Effector CD4-positive, alpha-beta T cell (primary cell): Measurements from ENCODE around the gene GPR176.

ENCODE experiments used
- DNase-seq: peaks from one replicate; pipeline ENCODE4 v3.0.0-alpha.2; 2020

The GPR176 gene

DNA sequence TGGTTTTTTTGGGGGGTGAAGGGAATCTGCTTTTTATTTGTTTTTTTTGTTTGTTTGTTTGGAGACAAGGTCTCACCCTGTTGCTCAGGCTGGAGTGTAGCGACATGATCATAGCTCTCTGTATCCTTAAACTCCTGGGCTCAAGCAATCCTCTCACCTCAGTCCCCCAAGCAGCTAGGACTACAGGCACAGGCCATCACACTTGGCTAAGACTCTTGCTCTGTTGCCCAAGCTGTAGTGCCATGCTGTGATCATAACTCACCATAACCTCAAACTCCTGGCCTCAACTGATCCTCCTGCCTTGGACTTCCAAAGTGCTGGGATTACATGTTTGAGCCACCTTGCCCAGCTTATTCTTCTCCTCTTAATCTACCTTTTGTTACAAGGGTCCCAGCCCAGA, 31.8 kb downstream of the GPR176 start:
- DNase-seq, result no peak

DNA sequence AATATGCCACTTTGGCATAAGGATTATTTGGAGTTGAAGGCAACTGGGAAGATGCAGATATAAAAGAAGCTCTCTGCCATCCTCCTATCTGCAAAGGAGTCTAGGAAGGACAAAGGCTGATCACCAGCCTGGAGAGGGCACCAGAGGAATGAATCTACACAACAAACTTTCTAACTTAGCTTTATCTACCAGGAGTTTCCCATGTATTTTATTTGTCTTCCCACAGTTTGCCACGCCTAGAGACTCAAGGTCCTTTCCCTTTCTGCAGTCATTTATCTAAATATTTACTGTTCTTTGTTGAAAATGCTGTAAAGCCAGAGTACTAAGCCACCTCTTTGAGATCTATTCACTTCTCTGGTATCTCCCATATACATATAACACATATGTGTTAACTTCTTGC, 32.2 kb downstream of the GPR176 start:
- no peak for DNase-seq

DNA sequence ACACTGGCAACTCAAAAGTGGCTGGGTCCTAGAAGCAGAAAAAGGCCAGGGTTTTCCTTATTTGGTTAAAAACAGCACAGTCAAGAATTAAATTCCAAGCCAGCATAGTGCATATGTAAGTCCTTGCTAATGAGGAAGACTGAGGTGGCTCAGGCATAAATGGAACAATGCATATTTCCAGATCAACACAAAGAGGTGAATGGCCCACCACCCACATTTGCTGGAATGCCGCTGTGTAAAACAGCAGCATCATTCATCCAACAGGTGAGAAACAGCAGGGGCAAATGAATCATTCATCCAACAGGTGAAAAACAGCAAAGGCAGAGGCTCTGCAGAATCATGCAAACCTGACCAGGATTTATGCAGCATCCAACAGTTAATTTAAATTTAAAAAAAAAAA, 32.9 kb downstream of the GPR176 start:
- no peak for DNase-seq

DNA sequence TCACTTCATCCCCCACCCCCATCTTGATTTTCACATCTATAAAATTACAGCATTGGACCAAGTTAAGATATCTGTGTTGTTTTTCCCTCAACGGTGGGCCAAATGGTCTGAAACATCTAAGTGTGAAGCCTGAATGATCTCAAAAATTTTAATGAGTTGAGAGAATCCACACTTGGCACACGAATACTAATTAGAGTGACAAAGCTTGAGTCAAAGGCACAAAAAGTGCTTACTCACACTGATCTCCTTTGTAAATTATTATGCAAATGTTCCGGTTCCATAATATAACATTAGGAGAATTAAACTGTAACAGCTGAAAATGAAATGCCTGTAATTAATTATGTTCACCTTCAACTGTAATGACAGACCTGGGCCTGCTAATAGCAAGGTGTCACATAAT, 33.6 kb downstream of the GPR176 start:
- no peak for DNase-seq

DNA sequence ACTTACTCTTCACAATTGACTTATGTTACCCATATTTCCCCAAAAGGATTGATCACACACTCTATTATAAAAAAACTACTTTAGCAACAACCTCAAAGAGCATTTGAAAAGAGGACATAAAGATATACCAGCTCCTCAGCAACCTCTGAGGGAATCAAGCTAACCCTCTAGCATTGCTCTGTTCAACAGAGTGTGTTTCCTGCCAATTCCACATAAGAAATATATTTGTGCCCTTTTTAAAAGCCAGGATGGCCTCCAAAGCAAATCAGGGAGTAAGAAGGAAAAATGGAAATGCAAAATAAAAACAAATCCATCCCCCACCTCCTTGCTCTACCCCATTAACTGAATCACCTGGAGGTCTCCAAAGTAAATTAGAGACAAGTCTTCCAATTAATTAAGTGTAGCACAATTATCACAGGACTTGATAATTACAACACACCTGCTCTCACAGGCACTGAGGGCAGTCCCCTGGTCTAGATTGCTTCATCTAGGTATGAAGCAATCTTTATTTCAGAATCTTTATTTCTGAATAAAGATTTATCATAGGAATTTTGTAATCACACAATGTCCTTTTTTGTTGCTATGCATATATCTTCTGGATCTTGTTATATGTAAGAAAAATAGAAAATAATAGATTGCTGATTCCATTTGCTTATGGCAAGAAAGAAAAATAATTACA, 34.8 kb downstream of the GPR176 start:
- DNase-seq, result no peak

DNA sequence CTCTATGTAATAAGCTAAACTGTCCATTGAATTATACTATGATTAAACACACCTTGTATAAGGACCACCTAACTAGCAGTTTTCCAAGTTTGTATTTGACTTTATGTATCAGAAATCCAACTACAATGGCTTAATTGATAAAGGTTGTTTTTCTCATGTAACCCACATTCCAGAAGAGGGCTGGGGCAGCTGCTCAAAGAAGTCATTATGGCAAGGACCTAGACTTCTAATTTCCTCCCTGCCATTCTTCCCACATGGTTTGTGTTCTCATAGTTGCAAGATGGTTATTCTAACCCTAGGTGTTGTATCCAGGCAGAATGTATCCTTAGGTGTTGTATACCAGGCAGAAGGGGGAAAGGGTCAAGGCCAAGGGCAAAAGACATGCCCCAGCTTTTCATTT, 35.7 kb downstream of the GPR176 start:
- DNase-seq, result no peak

DNA sequence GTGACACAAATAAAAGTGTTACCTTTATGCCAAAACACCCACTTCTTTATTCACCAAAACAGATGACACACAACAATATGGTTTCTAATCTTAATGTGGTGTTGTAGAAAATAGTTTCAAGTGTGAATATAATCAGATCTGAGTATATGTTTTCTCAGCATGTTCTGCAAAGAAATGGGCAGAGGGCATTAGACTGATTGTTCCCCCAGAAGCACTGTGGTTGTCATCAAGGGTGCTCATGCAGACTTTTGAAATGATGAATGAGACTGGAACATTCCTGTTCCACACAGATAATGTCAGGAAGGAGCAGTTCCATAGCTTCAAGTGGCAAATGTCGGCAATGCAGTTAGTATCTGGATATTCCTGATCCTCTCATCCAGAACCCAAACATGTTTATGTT, 37.5 kb downstream of the GPR176 start:
- no peak for DNase-seq

DNA sequence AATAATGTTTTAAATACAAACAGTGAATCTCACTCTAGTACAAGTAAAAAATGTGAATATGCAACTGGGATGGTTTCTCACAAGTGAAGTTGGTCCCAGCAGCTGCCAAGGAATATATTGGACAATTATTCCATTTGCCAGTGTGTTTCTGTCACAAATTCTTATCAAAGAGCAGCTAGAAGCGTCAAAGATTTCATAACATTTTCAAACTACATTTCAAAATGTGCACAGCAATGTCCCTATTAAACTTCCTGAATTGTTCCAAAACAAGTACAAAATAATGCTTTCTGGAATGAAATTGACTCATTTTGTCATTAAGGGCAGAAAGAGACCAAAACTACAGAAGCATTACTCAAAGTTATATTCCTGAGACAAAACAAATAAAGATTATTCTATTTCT, 38.3 kb downstream of the GPR176 start:
- DNase-seq, result no peak

DNA sequence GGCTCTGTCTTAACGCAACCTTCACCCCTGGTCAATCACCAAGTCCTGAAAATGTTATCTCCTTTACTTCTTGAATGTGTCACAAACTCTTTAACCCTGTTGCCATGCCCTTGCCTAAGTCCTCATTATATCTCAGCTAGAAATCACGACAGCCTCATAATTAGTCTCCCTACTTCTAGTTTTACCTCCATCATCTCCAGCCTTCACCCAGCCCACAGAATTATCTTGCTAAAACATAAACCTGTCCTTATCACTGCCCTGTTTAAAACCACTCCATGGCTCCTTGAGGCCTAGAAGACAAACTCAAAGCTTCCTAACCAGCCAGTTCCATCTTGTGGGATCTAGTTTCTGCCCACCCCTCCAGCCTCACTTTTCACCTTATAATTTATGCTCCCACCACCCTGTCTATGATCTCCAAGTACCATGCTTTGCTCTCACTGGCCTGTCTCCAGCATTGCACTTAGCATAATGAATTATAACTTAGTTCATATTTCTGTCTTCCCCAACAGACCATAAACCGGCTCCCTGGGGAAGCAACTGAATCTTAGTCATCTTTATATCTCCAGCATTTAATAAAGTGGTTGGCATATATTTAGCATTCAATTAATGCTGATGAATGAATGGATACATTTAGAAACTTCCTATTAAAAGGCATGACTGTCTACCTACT, 39.2 kb downstream of the GPR176 start:
- no peak for DNase-seq

DNA sequence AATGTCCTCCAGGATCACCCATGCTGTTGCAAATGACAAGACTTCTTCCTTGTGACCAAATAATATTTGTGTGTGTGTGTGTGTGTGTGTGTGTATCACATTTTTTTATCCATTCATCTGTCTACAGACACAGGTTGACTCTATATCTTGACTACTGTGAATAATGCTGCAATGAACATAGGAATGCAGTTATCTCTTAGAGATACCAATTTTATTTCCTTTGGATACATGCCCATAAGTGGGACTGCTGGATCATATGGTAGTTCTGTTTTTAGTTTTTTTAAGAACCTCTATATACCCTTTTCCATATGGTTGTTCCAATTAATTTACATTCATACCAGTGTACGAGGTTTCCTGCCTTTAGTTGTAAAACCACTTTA, 41.7 kb downstream of the GPR176 start:
- DNase-seq, result no peak

DNA sequence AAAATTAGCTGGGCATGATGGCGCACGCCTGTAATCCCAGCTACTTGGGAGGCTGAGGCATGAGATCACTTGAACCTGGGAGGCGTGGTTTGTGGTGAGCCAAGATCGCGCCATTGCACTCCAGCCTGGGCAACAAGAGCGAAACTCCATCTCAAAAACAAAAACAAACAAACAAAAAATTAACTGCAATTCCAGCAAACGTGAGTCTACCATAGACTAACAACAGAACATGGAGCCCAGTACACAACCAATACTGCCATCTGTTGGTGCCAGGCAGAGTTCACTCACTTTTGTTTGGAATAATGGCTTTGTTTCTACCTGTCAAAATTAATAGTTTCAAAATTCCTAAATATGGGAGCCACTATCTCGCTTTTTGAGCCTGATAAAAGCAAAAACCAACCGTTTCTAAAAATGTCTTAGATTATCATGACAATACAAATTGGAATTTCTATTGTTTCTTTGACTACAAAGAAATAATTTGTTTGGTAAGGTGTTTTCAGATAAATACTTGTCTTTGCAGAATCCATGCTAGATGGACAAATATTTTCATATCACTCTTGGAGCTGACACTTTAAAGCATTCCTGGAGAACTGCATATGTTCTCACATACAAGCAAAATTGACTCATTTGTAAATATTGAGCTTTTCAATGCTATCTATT, 45.0 kb downstream of the GPR176 start:
- no peak for DNase-seq

DNA sequence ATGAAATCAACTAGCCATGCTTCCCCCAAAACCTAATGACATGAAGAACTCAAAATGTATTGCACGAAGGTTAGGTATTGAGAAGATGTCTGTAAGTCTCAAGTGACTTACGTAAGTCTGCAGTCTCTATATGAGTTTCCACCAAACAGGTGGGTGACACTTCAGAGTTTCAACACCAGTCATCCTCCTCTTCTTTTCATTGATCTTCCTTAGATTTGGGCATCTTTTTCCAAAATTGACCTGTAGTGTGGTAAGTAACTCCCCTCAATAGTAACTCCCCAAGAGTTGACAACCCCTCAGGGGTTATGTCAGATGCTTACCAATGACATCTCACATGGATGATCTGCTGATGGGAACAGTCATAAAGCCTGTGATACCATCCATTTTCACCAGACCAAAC, 46.1 kb downstream of the GPR176 start:
- no peak for DNase-seq

DNA sequence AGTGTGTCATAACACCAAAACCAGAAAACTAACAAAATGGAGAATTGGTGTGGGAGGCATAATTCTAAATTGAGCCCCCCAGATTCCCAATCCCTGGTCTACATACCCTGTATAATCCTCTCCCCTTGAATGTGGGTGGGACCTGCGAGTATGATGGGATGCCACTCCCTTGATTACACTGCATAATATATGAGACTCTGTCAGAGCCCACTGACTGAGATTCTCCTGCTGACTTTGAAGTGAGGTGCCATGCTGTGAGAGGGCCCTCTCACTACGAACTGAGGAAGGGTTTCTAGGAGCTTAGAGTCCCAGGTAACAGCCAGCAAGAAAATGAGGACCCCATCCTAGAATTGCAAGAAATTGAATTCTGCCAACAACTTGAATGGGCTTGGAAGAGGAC, 49.5 kb downstream of the GPR176 start:
- DNase-seq, result no peak

DNA sequence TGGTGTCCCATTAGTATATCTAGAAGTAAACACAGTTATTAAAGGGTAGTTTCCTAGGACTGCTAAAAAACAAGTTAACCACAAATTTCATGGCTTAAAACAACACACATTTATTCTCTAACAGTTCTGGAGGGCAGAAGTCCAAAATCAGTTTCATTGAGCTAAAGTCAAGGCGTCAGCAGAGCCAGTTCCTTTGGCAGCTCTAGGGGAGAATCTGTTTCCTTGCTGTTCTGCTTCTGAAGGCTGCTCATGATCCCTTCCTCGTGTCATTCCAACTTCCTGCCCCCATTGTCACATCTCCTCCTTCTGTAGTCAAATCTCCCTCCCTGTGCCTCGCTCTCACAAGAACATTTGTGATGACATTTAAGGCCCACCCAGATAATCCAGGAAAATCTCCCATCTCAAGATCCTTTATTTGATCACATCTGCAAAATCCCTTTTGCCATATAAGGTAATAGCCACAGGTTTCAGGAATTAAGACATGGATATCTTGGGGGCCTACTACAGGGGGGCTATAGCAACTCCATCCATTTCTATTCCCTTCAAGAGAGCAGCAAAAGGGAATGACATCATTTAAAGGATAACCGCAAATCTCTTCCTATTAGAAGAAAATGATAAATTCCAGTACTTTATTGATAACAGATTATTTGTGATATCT, 50.1 kb downstream of the GPR176 start:
- no peak for DNase-seq

DNA sequence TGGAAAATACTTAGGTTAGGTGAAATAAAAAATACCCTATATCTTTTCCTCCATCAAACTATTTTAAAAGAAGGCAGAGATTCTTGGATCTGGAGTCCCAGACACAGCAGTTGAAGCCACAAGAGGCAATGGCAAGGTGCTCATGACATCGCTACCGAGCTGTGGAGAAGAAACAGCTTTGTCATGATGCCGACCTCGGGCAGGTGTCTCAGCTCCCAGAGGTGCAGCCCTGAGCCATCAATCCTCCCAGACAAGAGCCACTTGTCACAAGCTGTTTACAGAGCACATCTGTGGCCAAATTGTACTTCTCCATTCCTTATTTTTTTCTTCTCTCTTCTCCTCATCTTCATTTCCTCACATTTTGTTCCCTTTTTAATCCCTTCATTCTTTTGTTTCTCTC, 50.8 kb downstream of the GPR176 start:
- no peak for DNase-seq

DNA sequence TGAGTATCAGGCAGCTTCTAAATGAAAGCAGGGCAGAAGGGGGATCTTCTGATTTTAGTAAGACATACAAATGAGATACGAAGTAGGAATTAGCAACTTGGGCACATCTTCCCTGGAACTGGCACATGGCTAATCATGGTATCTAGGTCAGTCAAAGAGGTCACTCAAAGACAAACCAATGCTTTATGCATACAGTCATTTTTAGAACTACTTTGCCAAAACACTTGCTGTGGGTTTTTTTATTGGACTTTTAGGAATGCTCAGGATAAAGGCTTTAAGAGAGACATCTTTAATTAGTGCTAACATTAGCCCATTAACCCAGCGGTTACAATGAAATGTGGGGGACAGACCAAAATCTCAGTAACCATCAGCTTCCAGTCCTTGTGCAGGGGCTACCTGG, 51.7 kb downstream of the GPR176 start:
- no peak for DNase-seq

DNA sequence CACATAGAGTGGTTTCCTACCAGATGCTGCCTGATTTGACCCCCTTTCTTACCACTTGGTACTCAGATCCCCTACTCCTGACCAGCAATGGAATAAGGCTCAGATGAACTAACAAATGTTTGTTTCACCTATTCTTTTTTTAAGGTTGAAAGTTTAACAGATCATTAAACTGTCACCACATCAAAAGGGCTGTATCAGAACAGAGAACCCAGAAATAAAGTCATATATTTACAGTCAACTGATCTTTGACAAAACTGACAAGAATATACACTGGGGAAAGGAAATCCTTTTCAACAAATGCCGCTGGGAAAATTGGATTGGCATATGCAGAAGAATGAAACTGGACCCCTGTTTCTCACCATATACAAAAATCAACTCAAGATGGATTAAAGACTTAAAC, 56.0 kb downstream of the GPR176 start:
- DNase-seq, result no peak

DNA sequence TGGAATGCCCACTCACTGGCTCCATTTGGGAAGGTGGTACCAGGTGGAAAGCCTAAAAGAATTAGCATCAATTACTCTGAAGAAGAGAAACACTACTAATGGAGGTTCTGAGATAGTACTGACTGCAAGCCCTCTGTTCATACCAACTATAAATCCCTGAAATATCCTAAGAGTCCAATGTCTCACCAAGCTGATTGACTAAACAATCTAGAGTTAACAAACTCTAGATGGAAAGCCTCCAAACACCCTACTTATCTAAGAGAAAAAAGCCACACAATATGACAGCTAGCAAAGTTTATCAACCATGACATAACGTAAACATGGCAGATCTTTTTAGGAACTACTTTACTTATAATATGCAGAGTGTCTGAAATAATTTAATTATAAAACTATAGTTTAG, 59.2 kb downstream of the GPR176 start:
- DNase-seq, result no peak

DNA sequence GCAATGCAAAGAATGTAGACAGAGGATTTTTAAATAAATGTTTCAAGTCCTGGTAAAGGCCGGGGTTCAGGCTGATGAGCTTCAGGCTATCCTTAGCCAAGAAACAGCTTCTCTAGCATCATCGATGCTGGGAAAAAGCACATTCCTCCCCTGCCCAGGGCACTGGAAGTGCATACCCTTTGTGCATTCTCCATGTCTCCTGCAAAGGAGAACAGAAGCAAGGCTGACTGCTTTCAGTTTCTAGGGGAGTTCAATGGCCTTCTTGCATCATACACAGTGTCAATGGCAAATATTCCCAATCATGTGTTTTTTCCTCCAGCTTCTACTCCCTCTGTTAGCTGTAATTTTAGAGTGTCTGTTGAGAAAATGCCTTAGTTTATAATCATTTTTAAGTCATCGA, 59.9 kb downstream of the GPR176 start:
- no peak for DNase-seq

DNA sequence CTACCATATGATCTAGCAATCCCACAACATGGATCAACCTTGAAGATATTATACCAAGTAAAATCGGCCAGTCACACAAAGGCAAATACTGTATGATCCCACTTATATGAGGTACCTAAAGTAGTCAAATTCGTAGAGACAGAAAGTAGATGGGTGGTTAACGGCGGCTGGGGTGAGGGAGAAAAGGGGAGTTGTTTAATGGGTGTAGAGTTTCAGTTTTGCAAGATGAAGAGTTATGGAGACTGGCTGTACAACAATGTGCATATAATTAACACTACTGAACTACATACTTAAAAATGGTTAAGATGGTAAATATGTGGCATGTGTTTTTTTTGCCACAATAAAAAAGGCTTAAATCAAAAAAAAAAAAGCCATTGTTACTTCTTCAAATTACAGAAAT, 60.4 kb downstream of the GPR176 start:
- no peak for DNase-seq

DNA sequence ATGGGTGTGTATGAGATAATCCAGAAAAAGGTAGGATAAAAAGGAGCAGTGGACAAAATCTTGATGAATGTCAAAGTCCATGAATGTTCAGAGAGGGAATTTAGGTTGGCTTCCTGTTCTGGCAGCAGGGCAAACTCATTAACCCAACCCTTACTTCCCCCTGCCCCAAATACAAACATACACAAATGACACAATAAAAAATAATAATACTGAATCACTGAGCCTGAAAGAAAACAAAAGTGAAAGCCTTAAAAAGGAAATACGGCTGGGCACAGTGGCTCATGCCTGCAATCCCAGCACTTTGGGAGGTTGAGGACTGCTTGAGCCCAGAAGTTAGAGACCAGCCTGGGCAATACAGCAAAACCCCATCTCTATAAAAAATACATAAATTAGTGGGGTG, 62.9 kb downstream of the GPR176 start:
- DNase-seq, result no peak

DNA sequence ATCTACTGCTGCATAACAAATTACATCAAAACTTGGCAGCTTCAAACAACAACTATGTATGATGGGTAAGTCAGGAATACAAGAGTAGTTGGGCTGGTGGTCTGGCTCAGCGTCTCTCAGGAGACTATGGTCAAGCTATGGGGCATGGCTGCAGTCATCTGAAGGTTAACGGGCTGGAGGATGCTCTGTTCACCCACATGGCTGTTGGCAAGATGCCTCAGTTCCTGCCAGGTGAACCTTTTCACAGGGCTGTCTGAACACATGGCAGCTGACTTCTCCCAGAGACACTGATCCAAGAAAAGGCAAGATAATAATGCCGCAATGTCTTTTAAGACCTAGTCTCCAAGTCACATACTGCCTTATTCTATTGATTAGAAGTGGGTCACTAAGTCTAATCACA, 63.7 kb downstream of the GPR176 start:
- no peak for DNase-seq

DNA sequence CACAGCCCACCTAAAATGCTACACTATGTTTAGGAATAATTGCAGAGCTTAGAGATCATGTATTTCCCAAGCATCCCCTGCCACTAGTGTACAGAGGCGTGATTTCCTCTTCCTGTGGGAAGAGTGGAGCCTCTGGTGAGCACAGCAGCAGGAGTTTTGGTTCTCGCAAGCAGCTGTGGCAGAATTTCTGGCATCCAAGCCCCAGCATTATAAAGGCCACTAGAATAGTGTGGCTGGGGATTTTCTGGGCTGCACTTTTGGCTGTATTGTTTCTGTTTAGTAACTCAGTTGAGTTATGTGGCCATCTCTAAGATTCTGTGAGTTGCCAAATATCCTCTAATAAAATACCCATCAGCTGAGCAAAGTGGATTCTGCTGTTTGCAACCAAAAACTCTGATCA, 64.7 kb downstream of the GPR176 start:
- DNase-seq, result no peak

DNA sequence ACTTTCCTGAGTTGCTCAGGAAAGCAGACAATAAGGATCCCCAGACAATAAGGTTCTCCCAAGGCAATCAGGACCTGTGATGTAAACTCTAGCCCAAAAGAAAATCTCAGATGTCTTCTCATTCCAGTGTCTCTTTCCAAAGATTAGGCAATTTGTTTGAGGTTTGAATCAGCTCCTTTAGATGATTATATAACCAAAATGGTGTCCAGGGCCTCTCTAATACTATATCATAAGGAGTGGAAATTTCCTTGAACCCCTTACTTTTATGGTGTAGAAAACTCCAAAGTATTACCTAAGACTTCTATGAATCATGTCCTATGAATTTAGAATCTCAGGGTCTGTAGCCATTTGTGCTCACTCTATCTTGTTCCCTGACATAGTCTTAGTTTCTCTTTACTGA, 65.9 kb downstream of the GPR176 start:
- no peak for DNase-seq
